AG09309 (cell line): ENCODE results near the gene RSPO4.

Source experiments
- DNase-seq: peaks from one replicate; pipeline ENCODE4 v3.0.0-alpha.2; 2010; ENCODE audit warnings: low read depth
- H3K4me3 ChIP-seq: 2 replicates; pipeline ENCODE4 v1.5.1; 2011; ENCODE audit warnings: mild to moderate bottlenecking, low read depth, low read length, moderate library complexity; ENCODE audit not compliant: control insufficient read depth
- CTCF ChIP-seq: IDR thresholded peaks from 2 replicates; pipeline ENCODE4 v1.5.1; 2011; ENCODE audit warnings: mild to moderate bottlenecking, low read depth, low read length, inconsistent platforms; ENCODE audit not compliant: insufficient read depth, control insufficient read depth; ENCODE audit errors: missing control alignments

The RSPO4 gene

GRCh38 chr20:973785-974194 lies 28.3 kb downstream of the RSPO4 start:
- DNase-seq: peak; percentile 11
- no peak overlapping the region for H3K4me3 ChIP-seq
- TF ChIP-seq CTCF: peak; percentile 43

- no peak overlapping the region for H3K4me3 ChIP-seq
- TF ChIP-seq CTCF: no peak
Observed at GRCh38 chr20:972256-972655, 29.9 kb downstream of the RSPO4 start.

DNA sequence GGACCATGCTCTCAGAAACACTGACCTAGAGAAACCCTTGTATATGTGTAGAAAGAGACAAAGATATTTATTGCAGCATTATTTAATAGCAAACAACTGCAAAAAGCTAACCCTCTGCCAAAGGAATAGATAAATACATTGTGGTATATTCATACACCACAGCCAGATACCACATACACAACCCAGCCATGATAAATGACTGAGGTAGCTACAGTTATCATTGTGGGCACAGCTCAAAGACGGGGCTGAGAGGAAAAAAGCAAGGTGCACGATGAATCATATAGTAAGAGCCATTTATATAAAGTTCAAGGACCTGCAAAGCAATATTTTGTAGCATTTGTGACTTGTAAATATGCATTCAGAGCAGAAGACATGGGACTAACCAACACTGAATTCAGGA lies 30.8 kb downstream of the RSPO4 start:
- no peak for TF ChIP-seq CTCF
- no peak overlapping the region for H3K4me3 ChIP-seq
- no peak for DNase-seq

More at GRCh38 chr20:972256-972655, 29.9 kb downstream of the RSPO4 start:
- no peak for DNase-seq

DNA sequence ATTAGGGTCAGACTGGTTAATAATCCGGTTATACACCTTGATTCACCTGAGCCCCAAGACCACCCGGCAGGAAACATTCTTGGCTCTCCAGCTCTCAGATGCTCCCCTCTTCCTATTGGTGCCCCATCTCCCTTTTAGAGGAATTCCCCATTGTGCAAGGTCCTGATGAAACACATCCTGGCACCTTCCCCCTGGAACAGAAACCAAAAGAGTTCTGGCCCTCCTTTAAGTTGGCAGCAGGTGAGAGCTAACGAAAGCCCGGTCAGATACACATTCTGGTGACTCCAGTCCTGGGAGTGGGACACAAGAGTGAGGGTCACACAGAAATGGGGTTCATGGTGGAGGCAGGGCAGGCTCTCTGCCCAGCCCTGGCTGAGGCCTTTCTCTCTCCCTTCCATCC lies 32.2 kb downstream of the RSPO4 start:
- no peak overlapping the region for H3K4me3 ChIP-seq
- no peak for DNase-seq
- no peak for TF ChIP-seq CTCF

GRCh38 chr20:967796-968742 lies 34.0 kb downstream of the RSPO4 start:
- DNase-seq: no peak
- no peak for TF ChIP-seq CTCF
- no peak overlapping the region for H3K4me3 ChIP-seq

DNA sequence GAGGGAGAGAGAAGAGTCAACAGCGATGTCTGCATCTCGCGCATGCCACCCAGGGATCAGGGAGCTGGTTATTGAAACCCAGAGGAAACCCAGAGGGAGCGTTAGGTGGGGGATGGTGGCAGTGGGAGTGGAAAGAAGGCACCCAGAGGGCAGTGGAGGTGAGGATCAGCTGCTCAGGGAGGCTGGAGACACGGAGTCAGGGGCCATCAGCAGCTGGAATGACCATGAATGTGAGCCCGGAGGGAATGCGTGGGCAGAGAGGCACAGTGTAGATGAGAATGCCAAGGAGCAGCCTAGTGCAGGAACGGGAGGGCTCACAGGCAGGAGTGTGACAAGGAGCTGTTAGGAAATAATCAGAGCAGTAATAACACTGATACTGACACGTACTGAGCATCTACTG lies 36.2 kb downstream of the RSPO4 start:
- no peak for TF ChIP-seq CTCF
- no peak for DNase-seq
- no peak overlapping the region for H3K4me3 ChIP-seq
